ENCODE data around the gene ZNRF3. TPM values are rescaled to one million over a fixed set of nuclear protein-coding genes. Genes with fewer than 3 reads are reported as not detected.
"Not testable (repeated sequence)": the region's sequence is repeated elsewhere in the genome, so short reads cannot be mapped to it uniquely, and the experiment has no call there.

ZNRF3 gene
- total RNA-seq, 1 donor from 2014 or later = 6.7 TPM

DNA sequence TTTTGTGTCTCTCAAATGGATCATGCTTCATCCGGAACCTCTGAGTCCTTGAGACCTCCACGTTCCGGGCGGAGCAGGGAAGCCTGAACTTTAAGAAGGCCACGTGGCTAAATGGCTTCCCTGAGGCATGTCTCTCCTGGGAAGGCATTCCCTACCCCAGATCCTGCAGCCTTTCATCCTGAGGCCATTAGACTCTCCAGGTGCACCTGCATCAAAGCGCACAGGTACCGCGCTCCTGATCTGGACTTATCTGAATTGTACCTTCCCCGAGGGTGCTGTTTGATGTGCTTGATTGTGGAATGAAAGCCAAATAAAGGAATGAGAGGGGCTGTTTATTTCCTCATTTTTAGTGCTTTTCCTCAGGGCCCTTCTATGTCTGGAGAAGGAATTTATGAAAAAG lies 155.8 kb downstream of the ZNRF3 start:
- no peak overlapping the region for H3K4me3 Mint-ChIP-seq (ENCODE audit: unreplicated experiment)
- H3K9me3 Mint-ChIP-seq (ENCODE audit: low read depth) = no peaks in the 10 kb centered on the region
- H3K27me3 Mint-ChIP-seq (ENCODE audit: low read depth) = no peaks in the 10 kb centered on the region
- H3K36me3 Mint-ChIP-seq (ENCODE audit: low read depth) = no peaks in the 10 kb centered on the region
- TF ChIP-seq, protein P1, sequence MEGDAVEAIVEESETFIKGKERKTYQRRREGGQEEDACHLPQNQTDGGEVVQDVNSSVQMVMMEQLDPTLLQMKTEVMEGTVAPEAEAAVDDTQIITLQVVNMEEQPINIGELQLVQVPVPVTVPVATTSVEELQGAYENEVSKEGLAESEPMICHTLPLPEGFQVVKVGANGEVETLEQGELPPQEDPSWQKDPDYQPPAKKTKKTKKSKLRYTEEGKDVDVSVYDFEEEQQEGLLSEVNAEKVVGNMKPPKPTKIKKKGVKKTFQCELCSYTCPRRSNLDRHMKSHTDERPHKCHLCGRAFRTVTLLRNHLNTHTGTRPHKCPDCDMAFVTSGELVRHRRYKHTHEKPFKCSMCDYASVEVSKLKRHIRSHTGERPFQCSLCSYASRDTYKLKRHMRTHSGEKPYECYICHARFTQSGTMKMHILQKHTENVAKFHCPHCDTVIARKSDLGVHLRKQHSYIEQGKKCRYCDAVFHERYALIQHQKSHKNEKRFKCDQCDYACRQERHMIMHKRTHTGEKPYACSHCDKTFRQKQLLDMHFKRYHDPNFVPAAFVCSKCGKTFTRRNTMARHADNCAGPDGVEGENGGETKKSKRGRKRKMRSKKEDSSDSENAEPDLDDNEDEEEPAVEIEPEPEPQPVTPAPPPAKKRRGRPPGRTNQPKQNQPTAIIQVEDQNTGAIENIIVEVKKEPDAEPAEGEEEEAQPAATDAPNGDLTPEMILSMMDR (IDR thresholded peaks at IDR 0.05) = no peak
- H3K4me1 Mint-ChIP-seq (ENCODE audit: low read depth) = peaks cover 29% of the 10 kb centered on the region
- DNase-seq (ENCODE audit: low spot score) = no peak
- no peak overlapping the region for H3K27ac Mint-ChIP-seq (ENCODE audit: unreplicated experiment)

DNA sequence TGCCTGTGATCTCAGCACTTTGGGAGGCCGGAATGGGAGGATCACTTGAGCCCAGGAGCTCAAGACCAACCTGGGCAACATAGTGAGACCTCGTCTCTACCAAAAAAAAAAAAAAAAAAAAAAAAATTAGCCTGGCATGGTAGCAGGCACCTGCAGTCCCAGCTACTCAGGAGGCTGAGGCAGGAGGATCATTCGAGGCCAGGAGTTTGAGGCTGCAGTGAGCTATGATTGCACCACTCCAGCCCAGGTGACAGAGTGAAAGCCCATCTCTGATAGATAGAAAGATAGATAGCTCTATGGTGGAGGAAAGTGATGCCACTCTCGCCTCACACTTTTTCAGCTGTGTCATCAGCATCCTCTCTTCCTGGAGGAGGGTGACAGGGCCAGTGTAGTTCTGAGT lies 156.3 kb downstream of the ZNRF3 start:
- not testable (repeated sequence) for H3K9me3 Mint-ChIP-seq (ENCODE audit: low read depth); H3K36me3 Mint-ChIP-seq (ENCODE audit: low read depth); DNase-seq (ENCODE audit: low spot score); H3K4me3 Mint-ChIP-seq (ENCODE audit: unreplicated experiment); H3K27me3 Mint-ChIP-seq (ENCODE audit: low read depth); H3K27ac Mint-ChIP-seq (ENCODE audit: unreplicated experiment)
- H3K4me1 Mint-ChIP-seq (ENCODE audit: low read depth) = peaks cover 33% of the 10 kb centered on the region

- Mint-ChIP-seq H3K4me3 (ENCODE audit: unreplicated experiment) (no peak overlapping the region), H3K4me1 (ENCODE audit: low read depth) (peaks cover 33% of the 10 kb centered on the region), H3K36me3 (ENCODE audit: low read depth) (no peaks in the 10 kb centered on the region), H3K27me3 (ENCODE audit: low read depth) (no peaks in the 10 kb centered on the region), H3K27ac (ENCODE audit: unreplicated experiment) (peak overlapping the region; percentile 23), H3K9me3 (ENCODE audit: low read depth) (no peaks in the 10 kb centered on the region)
- DNase-seq (ENCODE audit: low spot score) = no peak
- TF ChIP-seq, protein P1 (IDR thresholded peaks at IDR 0.05) = peak; percentile 99
Observed at GRCh38 chr22:29040385-29041275, 157.3 kb downstream of the ZNRF3 start.

- no peaks in the 10 kb centered on the region for H3K27me3 Mint-ChIP-seq (ENCODE audit: low read depth)
- TF ChIP-seq, protein P1 (IDR thresholded peaks at IDR 0.05) = no peak
- H3K9me3 Mint-ChIP-seq (ENCODE audit: low read depth) = no peaks in the 10 kb centered on the region
- H3K27ac Mint-ChIP-seq (ENCODE audit: unreplicated experiment) = peak overlapping the region; percentile 28
- H3K36me3 Mint-ChIP-seq (ENCODE audit: low read depth) = peaks cover 2% of the 10 kb centered on the region
- H3K4me1 Mint-ChIP-seq (ENCODE audit: low read depth) = peaks cover 30% of the 10 kb centered on the region
- DNase-seq (ENCODE audit: low spot score) = no peak
- no peak overlapping the region for H3K4me3 Mint-ChIP-seq (ENCODE audit: unreplicated experiment)
Observed at GRCh38 chr22:29041408-29041807, 158.0 kb downstream of the ZNRF3 start.

DNA sequence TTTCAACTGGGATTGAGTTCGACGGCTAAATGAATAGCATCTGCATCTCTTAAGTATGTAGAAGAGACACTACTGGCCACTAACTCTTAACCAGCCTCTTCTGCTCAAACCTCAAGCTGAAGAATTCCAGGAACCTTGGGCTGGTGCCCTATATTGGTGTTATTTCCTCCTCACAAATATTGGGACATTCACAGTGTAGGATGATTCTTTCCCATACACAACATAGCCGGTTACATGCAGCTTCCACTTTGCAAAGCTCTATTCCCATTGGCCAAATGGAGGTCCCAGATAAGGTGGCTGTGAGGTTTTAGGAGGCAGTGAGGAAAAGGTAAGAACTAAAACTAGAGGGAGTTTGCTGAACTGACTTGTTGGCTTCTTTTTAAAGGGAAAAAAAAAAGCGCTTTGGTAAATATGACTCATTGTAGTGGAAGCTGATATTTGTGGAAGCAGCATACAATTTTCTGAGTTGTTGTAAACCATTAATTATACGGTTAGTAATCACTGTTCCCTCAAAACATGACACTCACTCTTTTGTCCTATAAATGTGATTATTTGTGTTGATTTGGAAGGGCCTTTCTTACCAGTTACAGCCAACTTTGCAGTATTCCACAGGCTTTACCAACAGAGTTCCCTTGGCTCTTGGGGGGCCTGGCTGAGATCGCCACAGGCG lies 160.7 kb downstream of the ZNRF3 start:
- TF ChIP-seq, protein P1 (IDR thresholded peaks at IDR 0.05) = no peak
- Mint-ChIP-seq H3K4me1 (ENCODE audit: low read depth) (peaks cover 21% of the 10 kb centered on the region), H3K27me3 (ENCODE audit: low read depth) (no peaks in the 10 kb centered on the region), H3K4me3 (ENCODE audit: unreplicated experiment) (no peak overlapping the region), H3K9me3 (ENCODE audit: low read depth) (no peaks in the 10 kb centered on the region), H3K36me3 (ENCODE audit: low read depth) (peaks cover 2% of the 10 kb centered on the region), H3K27ac (ENCODE audit: unreplicated experiment) (no peak overlapping the region)
- no peak for DNase-seq (ENCODE audit: low spot score)

All from chondrocyte (in vitro differentiated cells).